ENCODE data around the gene ANKLE2.
"Not testable (repeated sequence)": the region's sequence is repeated elsewhere in the genome, so short reads cannot be mapped to it uniquely, and the experiment has no call there.

Gene ANKLE2

GRCh38 chr12:132779781-132780353 is 18.2 kb upstream of the ANKLE2 start:
- H3K4me3 ChIP-seq (ENCODE audit: control insufficient read depth, low read depth, low read length) = no peak overlapping the region
- TF ChIP-seq CTCF (conservative IDR thresholded peaks at IDR 0.05; ENCODE audit: control insufficient read depth, insufficient read depth, low read depth, low read length) = no peak
- DNase-seq (ENCODE audit: low read depth) = no peak

- no peak for DNase-seq (ENCODE audit: low read depth)
- no peak for TF ChIP-seq CTCF (conservative IDR thresholded peaks at IDR 0.05; ENCODE audit: control insufficient read depth, insufficient read depth, low read depth, low read length)
- no peak overlapping the region for H3K4me3 ChIP-seq (ENCODE audit: control insufficient read depth, low read depth, low read length)
Observed at GRCh38 chr12:132777614-132778013, 16.0 kb upstream of the ANKLE2 start.

- no peak for TF ChIP-seq CTCF (conservative IDR thresholded peaks at IDR 0.05; ENCODE audit: control insufficient read depth, insufficient read depth, low read depth, low read length)
- H3K4me3 ChIP-seq (ENCODE audit: control insufficient read depth, low read depth, low read length) = no peak overlapping the region
- peak; percentile 78 for DNase-seq (ENCODE audit: low read depth)
Observed at GRCh38 chr12:132776816-132777568, 15.4 kb upstream of the ANKLE2 start.

GRCh38 chr12:132776230-132776625 is 14.6 kb upstream of the ANKLE2 start:
- not testable (repeated sequence) for DNase-seq (ENCODE audit: low read depth); H3K4me3 ChIP-seq (ENCODE audit: control insufficient read depth, low read depth, low read length)

- no peak for DNase-seq (ENCODE audit: low read depth)
- no peak for TF ChIP-seq CTCF (conservative IDR thresholded peaks at IDR 0.05; ENCODE audit: control insufficient read depth, insufficient read depth, low read depth, low read length)
- no peak overlapping the region for H3K4me3 ChIP-seq (ENCODE audit: control insufficient read depth, low read depth, low read length)
Observed at GRCh38 chr12:132775502-132776229, 14.0 kb upstream of the ANKLE2 start.

- no peak for TF ChIP-seq CTCF (conservative IDR thresholded peaks at IDR 0.05; ENCODE audit: control insufficient read depth, insufficient read depth, low read depth, low read length)
- no peak overlapping the region for H3K4me3 ChIP-seq (ENCODE audit: control insufficient read depth, low read depth, low read length)
- no peak for DNase-seq (ENCODE audit: low read depth)
Observed at GRCh38 chr12:132774646-132775275, 13.1 kb upstream of the ANKLE2 start.

GRCh38 chr12:132774159-132774558 is 12.5 kb upstream of the ANKLE2 start:
- no peak for DNase-seq (ENCODE audit: low read depth)
- TF ChIP-seq CTCF (conservative IDR thresholded peaks at IDR 0.05; ENCODE audit: control insufficient read depth, insufficient read depth, low read depth, low read length) = no peak

More at GRCh38 chr12:132774159-132774558, 12.5 kb upstream of the ANKLE2 start:
- no peak overlapping the region for H3K4me3 ChIP-seq (ENCODE audit: control insufficient read depth, low read depth, low read length)
